HCT116 (cell line): ENCODE measurements around the gene HFM1. TPM values are rescaled to one million over a fixed set of nuclear protein-coding genes. Genes with fewer than 3 reads are reported as not detected.

Experiments
- ATAC-seq: fragments of 200-7000 bp; cut with Tn5 transposase; 2 replicates; pipeline ENCODE4 v1.9.1; 2020; ENCODE audit warnings: mild to moderate bottlenecking, moderate library complexity
- BruUV-seq: library from RNA; stranded (reverse); fragments of 400-500 nt; replicated peaks from 2 replicates; lab custom pipeline; 2021; lab: Mats Ljungman, UMichigan
- CTCF ChIA-PET: fragments of 300-600 bp; sonication (Branson Sonifier 250); formaldehyde crosslinking; loops from one replicate; lab custom pipeline; 2021; ENCODE audit warnings: antibody characterized with exemption; lab: Charles Lee
- POLR2A ChIA-PET: fragments of 300-600, 350-600 bp; sonication (Branson Sonifier 250); formaldehyde crosslinking; loops from one replicate; lab custom pipeline; 2021; ENCODE audit warnings: antibody characterized with exemption; lab: Charles Lee
- RAD21 ChIA-PET, 2 experiments: fragments of 300-600 bp; sonication (Branson Sonifier 250); formaldehyde crosslinking; loops; one replicate each; lab custom pipeline; 2023; ENCODE audit warnings: low total read pairs in 2 of 2; ENCODE audit not compliant: uncharacterized antibody in 2 of 2, unreplicated experiment in 2 of 2, low non-redundant PET in 1 of 2; lab: Charles Lee
- DNase-seq: peaks from one replicate; pipeline ENCODE4 v3.0.0-alpha.2; 2010; ENCODE audit warnings: low read depth, low spot score
- H2AFZ ChIP-seq: fragments of 200-600 bp; shearing (Covaris generic), sonication (generic); 2 replicates; pipeline ENCODE4 v1.6.1; 2017; ENCODE audit warnings: low read depth, mixed run types, mixed read lengths, antibody characterized with exemption, low read length; ENCODE audit not compliant: poor library complexity, severe bottlenecking
- H3K27ac ChIP-seq: 2 replicates; pipeline ENCODE4 v1.5.1; 2012; ENCODE audit warnings: low read depth, low read length
- H3K27me3 ChIP-seq: fragments of 200-600 bp; sonication (generic); 2 replicates; pipeline ENCODE4 v1.6.1; 2016; ENCODE audit warnings: mixed run types, low read length, mixed read lengths; ENCODE audit not compliant: insufficient read depth
- H3K36me3 ChIP-seq, 2 experiments: fragments of 200-500 bp in 1 of 2; fragments of 200-600 bp in 1 of 2; sonication (Bioruptor generic) in 1 of 2; sonication (generic) in 1 of 2; 2 replicates each; pipeline versions ENCODE4 v1.5.1 to v1.6.1; 2014 to 2016; ENCODE audit warnings: low read length in 2 of 2, inconsistent platforms in 1 of 2, mixed read lengths in 1 of 2, mixed run types in 1 of 2; ENCODE audit not compliant: insufficient read depth in 2 of 2, control insufficient read depth in 1 of 2
- H3K4me1 ChIP-seq, 2 experiments: fragments of 200-600 bp in 1 of 2; sonication (generic) in 1 of 2; 2 replicates each; pipeline versions ENCODE4 v1.5.1 to v1.6.1; 2012 to 2017; ENCODE audit warnings: low read length in 2 of 2, inconsistent platforms in 1 of 2, mild to moderate bottlenecking in 1 of 2, mixed read lengths in 1 of 2, mixed run types in 1 of 2, moderate library complexity in 1 of 2; ENCODE audit not compliant: insufficient read depth in 2 of 2, control insufficient read depth in 1 of 2
- H3K4me2 ChIP-seq: fragments of 200-600 bp; sonication (generic); 2 replicates; pipeline ENCODE4 v1.6.1; 2017; ENCODE audit warnings: mixed run types, low read length, mixed read lengths
- H3K4me3 ChIP-seq, 2 experiments: fragments of 200-600 bp in 1 of 2; sonication (generic) in 1 of 2; replicated peaks in 1 of 2; 2 replicates each; pipeline ENCODE4 v1.5.1; 2011 to 2016; ENCODE audit warnings: low read length in 2 of 2, control low read depth in 1 of 2, low read depth in 1 of 2, mild to moderate bottlenecking in 1 of 2, mixed read lengths in 1 of 2, mixed run types in 1 of 2
- H3K79me2 ChIP-seq: fragments of 200-600 bp; sonication (generic); 2 replicates; pipeline ENCODE4 v1.6.1; 2017; ENCODE audit warnings: mild to moderate bottlenecking, mixed run types, low read length, moderate library complexity, mixed read lengths; ENCODE audit not compliant: insufficient read depth
- H3K9ac ChIP-seq: fragments of 200-600 bp; sonication (generic); 2 replicates; pipeline ENCODE4 v1.6.1; 2016; ENCODE audit warnings: low read length, mixed read lengths
- H3K9me2 ChIP-seq: fragments of 200-600 bp; sonication (generic), shearing (Covaris generic); 2 replicates; pipeline ENCODE4 v1.6.1; 2017; ENCODE audit warnings: mixed run types, mild to moderate bottlenecking, moderate library complexity; ENCODE audit not compliant: insufficient read depth
- H3K9me3 ChIP-seq, 2 experiments: fragments of 200-500 bp in 1 of 2; fragments of 200-600 bp in 1 of 2; sonication (Bioruptor generic) in 1 of 2; sonication (generic) in 1 of 2; 2 replicates each; pipeline ENCODE4 v1.6.1; 2014 to 2017; ENCODE audit warnings: low read length in 2 of 2, mixed read lengths in 2 of 2, inconsistent platforms in 1 of 2, low read depth in 1 of 2, mild to moderate bottlenecking in 1 of 2, mixed run types in 1 of 2, moderate library complexity in 1 of 2; ENCODE audit not compliant: control insufficient read depth in 1 of 2, insufficient read depth in 1 of 2
- H4K20me1 ChIP-seq: fragments of 200-600 bp; sonication (generic), shearing (Covaris generic); 2 replicates; pipeline ENCODE4 v1.6.1; 2017; ENCODE audit warnings: mixed run types, mild to moderate bottlenecking, moderate library complexity; ENCODE audit not compliant: insufficient read depth
- EZH2 ChIP-seq: fragments of 200-600 bp; sonication (generic); IDR thresholded peaks from 2 replicates; pipeline ENCODE4 v1.6.1; 2017; ENCODE audit warnings: antibody characterized with exemption, mixed run types
- FOSL1 ChIP-seq: IDR thresholded peaks from 2 replicates; pipeline ENCODE4 v1.6.1; 2012; ENCODE audit warnings: low read depth
- JUND ChIP-seq: IDR thresholded peaks from 2 replicates; pipeline ENCODE4 v1.6.1; 2012
- POLR2AphosphoS5 ChIP-seq: IDR thresholded peaks from 2 replicates; pipeline ENCODE4 v1.6.1; 2011; ENCODE audit warnings: mild to moderate bottlenecking, low read depth, low read length, moderate library complexity
- SIN3A ChIP-seq: IDR thresholded peaks from 2 replicates; pipeline ENCODE4 v1.6.1; 2012; ENCODE audit warnings: low read depth
- TCF7L2 ChIP-seq: IDR thresholded peaks from 2 replicates; pipeline ENCODE4 v1.7.0; 2011; ENCODE audit warnings: borderline replicate concordance, inconsistent platforms; ENCODE audit not compliant: insufficient read depth, insufficient read length; ENCODE audit errors: extremely low read depth
- YY1 ChIP-seq: IDR thresholded peaks from 2 replicates; pipeline ENCODE4 v1.6.1; 2011; ENCODE audit warnings: low read length, low read depth, moderate library complexity, mild to moderate bottlenecking; ENCODE audit not compliant: insufficient replicate concordance; ENCODE audit errors: extremely low read depth
- ZFX ChIP-seq: fragments of 450-650 bp; IDR thresholded peaks from 2 replicates; pipeline ENCODE4 v1.6.1; 2017
- intact Hi-C: fragments of 100-400 bp; cut with micrococcal nuclease; formaldehyde crosslinking; loops from 2 replicates; pipeline ENCODE4 v1.10.0; 2022
- total RNA-seq: library from RNA; stranded (reverse); gene quantifications from one replicate; pipeline ENCODE4 v1.2.1, GENCODE V29; 2021; ENCODE audit not compliant: unreplicated experiment
- TF ChIP-seq, protein P1 (sequence below): IDR thresholded peaks from 2 replicates; pipeline ENCODE4 v1.6.1; 2011; ENCODE audit warnings: mild to moderate bottlenecking, low read length, moderate library complexity; ENCODE audit not compliant: insufficient replicate concordance; ENCODE audit errors: extremely low read depth
- TF ChIP-seq, protein P2 (sequence below): IDR thresholded peaks from 2 replicates; pipeline ENCODE4 v1.6.1; 2012
- TF ChIP-seq, protein P3 (sequence below): IDR thresholded peaks from 2 replicates; pipeline ENCODE4 v1.6.1; 2012; ENCODE audit warnings: low read depth

Gene HFM1
- total RNA-seq, 1 experiment from 2014 or later: 0.07 TPM

DNA sequence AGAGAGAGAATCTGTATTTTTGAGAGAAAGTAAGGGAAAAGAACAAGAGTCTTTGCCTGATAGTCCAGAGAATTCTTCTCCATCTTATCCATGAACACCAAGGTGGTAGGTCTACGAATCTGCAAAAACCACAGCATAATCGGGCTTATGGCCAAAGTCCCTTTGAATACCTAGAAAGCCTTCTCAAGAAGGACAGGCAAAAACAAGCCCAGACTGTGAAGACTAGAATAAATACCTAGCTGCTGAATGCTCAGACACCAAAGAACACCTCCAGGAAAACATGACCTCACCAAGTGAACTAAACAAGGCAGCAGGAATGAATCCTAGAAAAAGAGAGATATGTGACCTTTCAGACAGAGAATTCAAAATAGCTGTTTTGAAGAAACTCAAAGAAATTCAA lies 79.2 kb downstream of the HFM1 start:
- Histone ChIP-seq H2AFZ (no peak overlapping the region), H3K9me2 (no peaks in the 10 kb centered on the region; the same call in 1 of the 2 replicates), H3K27ac (no peak overlapping the region), H3K9me3 (no peaks in the 10 kb centered on the region), H3K4me2 (no peak overlapping the region), H3K79me2 (no peaks in the 10 kb centered on the region), H3K9ac (no peak overlapping the region), H4K20me1 (no peaks in the 10 kb centered on the region), H3K36me3 (no peaks in the 10 kb centered on the region), H3K4me1 (no peaks in the 10 kb centered on the region), H3K27me3 (no peaks in the 10 kb centered on the region), H3K4me3 (no peak overlapping the region)
- ATAC-seq (no peak), DNase-seq (no peak)
- intact Hi-C loops: no loop called here
- ChIA-PET RAD21 (no interaction called here), CTCF (no interaction called here), POLR2A (no interaction called here)
- BruUV-seq: no TSS peak
- TF ChIP-seq, protein P1, sequence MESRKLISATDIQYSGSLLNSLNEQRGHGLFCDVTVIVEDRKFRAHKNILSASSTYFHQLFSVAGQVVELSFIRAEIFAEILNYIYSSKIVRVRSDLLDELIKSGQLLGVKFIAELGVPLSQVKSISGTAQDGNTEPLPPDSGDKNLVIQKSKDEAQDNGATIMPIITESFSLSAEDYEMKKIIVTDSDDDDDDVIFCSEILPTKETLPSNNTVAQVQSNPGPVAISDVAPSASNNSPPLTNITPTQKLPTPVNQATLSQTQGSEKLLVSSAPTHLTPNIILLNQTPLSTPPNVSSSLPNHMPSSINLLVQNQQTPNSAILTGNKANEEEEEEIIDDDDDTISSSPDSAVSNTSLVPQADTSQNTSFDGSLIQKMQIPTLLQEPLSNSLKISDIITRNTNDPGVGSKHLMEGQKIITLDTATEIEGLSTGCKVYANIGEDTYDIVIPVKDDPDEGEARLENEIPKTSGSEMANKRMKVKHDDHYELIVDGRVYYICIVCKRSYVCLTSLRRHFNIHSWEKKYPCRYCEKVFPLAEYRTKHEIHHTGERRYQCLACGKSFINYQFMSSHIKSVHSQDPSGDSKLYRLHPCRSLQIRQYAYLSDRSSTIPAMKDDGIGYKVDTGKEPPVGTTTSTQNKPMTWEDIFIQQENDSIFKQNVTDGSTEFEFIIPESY: no peak
- TF ChIP-seq EZH2 (no peak), SIN3A (no peak), TCF7L2 (no peak), JUND (no peak), FOSL1 (no peak), POLR2AphosphoS5 (no peak), ZFX (no peak), YY1 (no peak)
- TF ChIP-seq, protein P2, sequence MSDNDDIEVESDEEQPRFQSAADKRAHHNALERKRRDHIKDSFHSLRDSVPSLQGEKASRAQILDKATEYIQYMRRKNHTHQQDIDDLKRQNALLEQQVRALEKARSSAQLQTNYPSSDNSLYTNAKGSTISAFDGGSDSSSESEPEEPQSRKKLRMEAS: no peak
- TF ChIP-seq, protein P3, sequence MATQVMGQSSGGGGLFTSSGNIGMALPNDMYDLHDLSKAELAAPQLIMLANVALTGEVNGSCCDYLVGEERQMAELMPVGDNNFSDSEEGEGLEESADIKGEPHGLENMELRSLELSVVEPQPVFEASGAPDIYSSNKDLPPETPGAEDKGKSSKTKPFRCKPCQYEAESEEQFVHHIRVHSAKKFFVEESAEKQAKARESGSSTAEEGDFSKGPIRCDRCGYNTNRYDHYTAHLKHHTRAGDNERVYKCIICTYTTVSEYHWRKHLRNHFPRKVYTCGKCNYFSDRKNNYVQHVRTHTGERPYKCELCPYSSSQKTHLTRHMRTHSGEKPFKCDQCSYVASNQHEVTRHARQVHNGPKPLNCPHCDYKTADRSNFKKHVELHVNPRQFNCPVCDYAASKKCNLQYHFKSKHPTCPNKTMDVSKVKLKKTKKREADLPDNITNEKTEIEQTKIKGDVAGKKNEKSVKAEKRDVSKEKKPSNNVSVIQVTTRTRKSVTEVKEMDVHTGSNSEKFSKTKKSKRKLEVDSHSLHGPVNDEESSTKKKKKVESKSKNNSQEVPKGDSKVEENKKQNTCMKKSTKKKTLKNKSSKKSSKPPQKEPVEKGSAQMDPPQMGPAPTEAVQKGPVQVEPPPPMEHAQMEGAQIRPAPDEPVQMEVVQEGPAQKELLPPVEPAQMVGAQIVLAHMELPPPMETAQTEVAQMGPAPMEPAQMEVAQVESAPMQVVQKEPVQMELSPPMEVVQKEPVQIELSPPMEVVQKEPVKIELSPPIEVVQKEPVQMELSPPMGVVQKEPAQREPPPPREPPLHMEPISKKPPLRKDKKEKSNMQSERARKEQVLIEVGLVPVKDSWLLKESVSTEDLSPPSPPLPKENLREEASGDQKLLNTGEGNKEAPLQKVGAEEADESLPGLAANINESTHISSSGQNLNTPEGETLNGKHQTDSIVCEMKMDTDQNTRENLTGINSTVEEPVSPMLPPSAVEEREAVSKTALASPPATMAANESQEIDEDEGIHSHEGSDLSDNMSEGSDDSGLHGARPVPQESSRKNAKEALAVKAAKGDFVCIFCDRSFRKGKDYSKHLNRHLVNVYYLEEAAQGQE: no peak
